Epithelial cell of esophagus (primary cell): Measurements from ENCODE around the gene SPTBN4.
A peak's percentile ranks its signal among the peaks of the same experiment; 100 is the strongest.

Experiments
- DNase-seq: peaks from one replicate; pipeline ENCODE4 v3.0.0; 2010; ENCODE audit warnings: low read depth
- H3K4me3 ChIP-seq: 2 replicates; pipeline ENCODE4 v1.5.1; 2011; ENCODE audit warnings: mild to moderate bottlenecking, low read length, control low read depth
- TF ChIP-seq, protein P1 (sequence below): IDR thresholded peaks from 2 replicates; pipeline ENCODE4 v1.5.1; 2011; ENCODE audit warnings: low read depth, mild to moderate bottlenecking, low read length, control low read depth, inconsistent platforms; ENCODE audit not compliant: insufficient read depth; ENCODE audit errors: missing control alignments

SPTBN4 gene

DNA sequence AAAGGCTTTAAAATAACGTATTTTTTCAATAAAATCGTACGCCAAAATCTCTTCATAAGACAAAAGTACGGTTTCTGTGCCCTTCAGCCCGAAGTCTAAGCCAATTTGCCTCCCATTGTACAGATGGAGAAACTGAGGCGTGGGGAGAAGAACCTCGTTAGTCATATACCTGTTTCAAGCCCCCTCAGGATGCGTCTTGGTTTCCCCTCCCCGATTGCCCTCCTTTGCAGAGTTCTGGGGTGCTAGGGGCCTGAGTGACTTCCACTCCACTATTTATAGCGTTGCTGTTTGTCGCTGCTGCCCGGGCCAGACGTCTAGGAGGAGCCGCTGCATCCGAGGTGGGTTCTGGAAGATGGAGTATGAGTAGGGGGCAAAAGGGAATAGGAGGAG lies 132.1 kb downstream of the SPTBN4 start:
- TF ChIP-seq, protein P1, sequence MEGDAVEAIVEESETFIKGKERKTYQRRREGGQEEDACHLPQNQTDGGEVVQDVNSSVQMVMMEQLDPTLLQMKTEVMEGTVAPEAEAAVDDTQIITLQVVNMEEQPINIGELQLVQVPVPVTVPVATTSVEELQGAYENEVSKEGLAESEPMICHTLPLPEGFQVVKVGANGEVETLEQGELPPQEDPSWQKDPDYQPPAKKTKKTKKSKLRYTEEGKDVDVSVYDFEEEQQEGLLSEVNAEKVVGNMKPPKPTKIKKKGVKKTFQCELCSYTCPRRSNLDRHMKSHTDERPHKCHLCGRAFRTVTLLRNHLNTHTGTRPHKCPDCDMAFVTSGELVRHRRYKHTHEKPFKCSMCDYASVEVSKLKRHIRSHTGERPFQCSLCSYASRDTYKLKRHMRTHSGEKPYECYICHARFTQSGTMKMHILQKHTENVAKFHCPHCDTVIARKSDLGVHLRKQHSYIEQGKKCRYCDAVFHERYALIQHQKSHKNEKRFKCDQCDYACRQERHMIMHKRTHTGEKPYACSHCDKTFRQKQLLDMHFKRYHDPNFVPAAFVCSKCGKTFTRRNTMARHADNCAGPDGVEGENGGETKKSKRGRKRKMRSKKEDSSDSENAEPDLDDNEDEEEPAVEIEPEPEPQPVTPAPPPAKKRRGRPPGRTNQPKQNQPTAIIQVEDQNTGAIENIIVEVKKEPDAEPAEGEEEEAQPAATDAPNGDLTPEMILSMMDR: no peak
- no peak for DNase-seq
- no peak overlapping the region for H3K4me3 ChIP-seq

DNA sequence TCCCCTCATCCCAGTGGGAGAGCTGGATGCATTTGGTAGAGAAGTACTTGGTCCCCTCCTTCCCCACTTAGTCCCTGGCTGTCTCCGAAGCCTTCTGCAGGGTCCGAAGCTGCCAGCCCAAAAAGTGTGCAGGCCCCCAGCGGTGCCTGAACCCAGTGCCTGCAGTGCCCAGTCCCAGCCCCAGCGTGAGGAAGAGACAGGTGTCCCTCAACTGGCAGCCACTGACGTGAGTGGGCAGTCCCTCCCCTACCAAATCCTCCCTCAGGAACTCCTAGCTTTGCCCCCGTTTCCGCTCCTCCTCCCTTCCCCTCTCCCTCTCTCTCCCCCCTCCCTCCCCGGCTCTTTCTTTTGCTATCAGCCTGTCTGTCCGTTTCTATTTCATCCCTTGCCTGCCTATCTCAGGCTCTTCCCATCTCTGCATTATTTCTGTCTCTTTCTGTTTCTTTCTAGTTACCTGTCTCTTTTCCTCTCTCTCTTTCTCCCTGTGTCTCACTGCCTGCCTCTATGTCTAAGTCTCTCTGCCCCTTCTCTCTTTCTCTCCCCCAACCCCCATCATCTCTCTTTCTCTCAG lies 132.6 kb downstream of the SPTBN4 start:
- TF ChIP-seq, protein P1: no peak
- peak; percentile 40 for DNase-seq
- no peak overlapping the region for H3K4me3 ChIP-seq

DNA sequence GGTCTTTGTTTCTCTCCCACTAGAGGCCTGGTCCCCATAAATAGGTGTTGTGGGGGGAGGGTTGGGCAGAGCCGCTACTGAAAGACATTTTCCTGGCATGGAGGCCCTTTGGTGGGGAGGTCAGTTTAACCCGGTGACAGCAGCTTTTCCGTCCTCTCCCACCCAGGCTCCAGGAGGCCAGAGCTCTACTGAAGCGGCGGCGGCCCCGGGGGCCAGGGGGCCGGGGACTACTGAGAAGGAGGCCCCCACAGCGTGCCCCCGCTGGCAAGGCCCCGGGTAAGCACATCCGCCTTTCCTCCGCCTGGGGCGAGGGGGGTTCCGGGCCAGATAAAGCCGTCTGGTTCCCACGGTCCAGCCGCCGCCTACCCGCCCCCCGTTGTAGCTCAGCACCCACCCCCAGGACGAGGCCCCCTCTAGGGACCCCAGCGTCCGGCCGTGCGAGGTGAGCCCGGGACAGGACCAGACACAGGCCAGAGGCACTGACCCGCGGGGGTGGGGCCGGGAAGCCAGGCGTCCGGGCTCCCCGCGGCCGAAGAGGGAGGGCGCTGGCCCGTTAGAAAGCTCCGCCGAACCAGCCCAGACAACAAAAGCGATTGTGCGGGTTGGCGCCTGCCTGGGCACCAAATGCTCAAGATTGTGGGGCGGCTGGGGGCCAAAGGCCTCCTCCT lies 133.2 kb downstream of the SPTBN4 start:
- TF ChIP-seq, protein P1: no peak
- no peak for DNase-seq
- H3K4me3 ChIP-seq: no peak overlapping the region

DNA sequence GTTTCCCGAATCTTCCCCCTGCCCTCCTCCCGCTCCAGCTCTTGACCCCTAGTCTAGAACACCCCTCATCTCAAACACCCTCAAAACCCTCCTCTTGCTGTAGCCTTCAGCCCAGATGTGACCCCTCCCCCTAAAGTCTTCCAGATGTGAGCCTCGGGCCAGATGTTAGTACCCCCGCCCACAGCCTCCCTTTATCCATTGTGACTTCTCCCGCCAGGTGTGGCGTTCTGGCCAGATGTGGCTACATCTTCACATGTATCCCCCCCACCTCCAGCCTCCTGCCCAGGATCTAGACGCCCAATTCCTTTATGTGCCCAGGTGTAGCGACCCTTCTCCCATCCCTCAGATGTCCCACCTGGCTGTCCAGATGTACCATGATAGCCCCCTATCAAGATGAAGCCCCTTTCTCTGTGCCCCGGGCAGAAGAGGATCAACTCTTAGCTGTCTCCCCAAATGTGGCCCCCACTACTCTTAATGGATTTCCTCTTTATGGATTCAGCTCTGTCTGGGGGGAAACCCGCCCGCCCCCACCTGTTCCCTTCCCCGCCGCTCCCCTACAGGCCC lies 133.9 kb downstream of the SPTBN4 start:
- TF ChIP-seq, protein P1: no peak
- no peak for DNase-seq
- no peak overlapping the region for H3K4me3 ChIP-seq

DNA sequence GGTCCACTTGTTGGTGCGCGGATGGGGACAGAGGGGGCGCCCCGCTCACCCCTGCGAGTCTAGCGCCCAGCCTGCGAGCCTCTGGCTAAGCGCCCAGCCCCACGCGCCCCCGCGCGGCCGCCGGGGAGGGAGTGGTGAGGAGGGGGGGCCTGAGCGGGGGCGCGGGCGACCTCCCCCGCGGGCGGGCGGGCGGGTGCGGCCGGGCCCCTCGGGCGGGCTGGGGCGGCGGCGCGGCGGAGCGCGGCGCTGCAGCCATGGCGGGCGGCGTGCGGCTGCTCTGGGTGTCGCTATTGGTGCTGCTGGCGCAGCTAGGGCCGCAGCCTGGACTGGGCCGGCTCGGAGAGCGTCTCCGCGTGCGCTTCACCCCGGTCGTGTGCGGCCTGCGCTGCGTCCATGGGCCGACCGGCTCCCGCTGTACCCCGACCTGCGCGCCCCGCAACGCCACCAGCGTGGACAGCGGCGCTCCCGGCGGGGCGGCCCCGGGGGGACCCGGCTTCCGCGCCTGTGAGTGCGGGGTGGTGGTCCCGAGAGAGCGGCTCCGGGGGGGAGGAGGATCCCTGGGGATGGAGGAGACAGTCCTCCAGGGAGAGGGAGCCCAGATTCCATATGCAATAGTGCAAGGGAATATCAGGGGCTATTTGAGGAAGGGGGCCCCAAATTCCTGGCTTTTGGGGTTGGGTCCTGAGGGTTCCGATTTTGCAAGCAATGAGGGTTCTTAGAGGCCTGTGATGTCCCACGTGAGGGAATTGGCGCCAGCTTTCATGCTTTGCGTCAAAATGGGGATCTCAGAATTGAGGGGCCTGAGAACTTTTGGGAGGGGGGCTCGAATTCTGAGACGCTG lies 134.6 kb downstream of the SPTBN4 start, which contains the start of gene LTBP4:
Gene LTBP4, plus strand, starts transcription at position 236 of the 841 bp plus-strand sequence. Its CDS starts 19 bp downstream, at position 255.
- TF ChIP-seq, protein P1: no peak
- peak; percentile 53 for DNase-seq
- peak within 1 kb of the TSS; percentile 73 for H3K4me3 ChIP-seq

DNA sequence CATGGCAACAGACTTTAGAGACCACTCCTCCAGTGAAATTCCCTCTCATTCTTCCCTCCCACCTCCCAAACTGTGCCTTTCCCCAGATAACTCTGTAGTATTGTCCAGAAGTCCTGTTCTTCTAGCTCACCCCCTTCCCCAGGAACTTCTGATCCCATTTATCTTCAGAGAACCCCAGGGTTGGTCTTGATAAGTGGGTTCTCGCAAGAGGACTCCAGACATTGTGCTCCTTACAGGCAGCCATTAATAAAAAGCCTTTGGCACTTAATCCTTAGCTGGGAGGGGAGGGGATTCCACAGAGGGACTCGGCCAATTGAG lies 136.2 kb downstream of the SPTBN4 start:
- H3K4me3 ChIP-seq: peak overlapping the region; percentile 25
- no peak for DNase-seq
- TF ChIP-seq, protein P1: no peak
